Measurements from ENCODE around the gene GLO1.

GLO1 gene
- 81.3 to 191 (median 128) reads per million in 17 experiments for total RNA-seq

GRCh38 chr6:38702558-38703397 is at the start of gene GLO1:
Gene GLO1 (minus strand): TSS chr6:38703145. CDS start chr6:38703054, 91 bp downstream.
- DNase-seq: peak; percentile 96 to 99 (median 98)

GRCh38 chr6:38750968-38751615 is 48.1 kb upstream of the GLO1 start:
- no peak for DNase-seq

GRCh38 chr6:38749473-38749872 is 46.5 kb upstream of the GLO1 start:
- no peak for DNase-seq

GRCh38 chr6:38739532-38739931 is 36.6 kb upstream of the GLO1 start:
- peak in 2 of 4 experiments; percentile 2 to 9 for DNase-seq

GRCh38 chr6:38738261-38738660 is 35.3 kb upstream of the GLO1 start:
- no peak for DNase-seq

- DNase-seq: no peak
These were observed 34.0 kb upstream of the GLO1 start for GRCh38 chr6:38736951-38737350.

- DNase-seq: no peak
These were observed 27.4 kb upstream of the GLO1 start for GRCh38 chr6:38730140-38730862.

GRCh38 chr6:38728203-38728602 is 25.3 kb upstream of the GLO1 start:
- DNase-seq: no peak

- DNase-seq: no peak
These were observed 22.7 kb upstream of the GLO1 start for GRCh38 chr6:38725414-38726183.

GRCh38 chr6:38724343-38724742 is 21.4 kb upstream of the GLO1 start:
- no peak for DNase-seq

- no peak for DNase-seq
These were observed 20.8 kb upstream of the GLO1 start for GRCh38 chr6:38723783-38724182.

- no peak for DNase-seq
These were observed 19.9 kb upstream of the GLO1 start for GRCh38 chr6:38722727-38723334.

- no peak for DNase-seq
These were observed 19.1 kb upstream of the GLO1 start for GRCh38 chr6:38722038-38722437.

- DNase-seq: no peak
These were observed 17.4 kb upstream of the GLO1 start for GRCh38 chr6:38720295-38720694.

GRCh38 chr6:38719358-38719757 is 16.4 kb upstream of the GLO1 start:
- DNase-seq: no peak

- no peak for DNase-seq
These were observed 13.9 kb upstream of the GLO1 start for GRCh38 chr6:38716825-38717224.

- DNase-seq: peak in 1 of 4 experiments; percentile 20
These were observed 12.2 kb upstream of the GLO1 start, which contains the start of gene DNAH8 for GRCh38 chr6:38715016-38715689. Gene DNAH8 (plus strand): TSS chr6:38715311. CDS start chr6:38722810, 7,499 bp downstream.

- peak; percentile 28 to 51 (median 38) for DNase-seq
These were observed 11.5 kb upstream of the GLO1 start for GRCh38 chr6:38714239-38715015.

GRCh38 chr6:38713812-38714211 is 10.9 kb upstream of the GLO1 start:
- DNase-seq: peak; percentile 56 to 71 (median 65)

GRCh38 chr6:38708496-38708895 is 5.6 kb upstream of the GLO1 start:
- DNase-seq: no peak
